Activated T-cell treated with anti-CD3 and anti-CD28 coated beads, Interleukin-2, amount 50 U/mL, for 1 hour (primary cell): ENCODE measurements around the gene CCDC47.

Experiments used
- DNase-seq: peaks from one replicate; pipeline ENCODE4 v3.0.0-alpha.2; 2020

Gene CCDC47

DNA sequence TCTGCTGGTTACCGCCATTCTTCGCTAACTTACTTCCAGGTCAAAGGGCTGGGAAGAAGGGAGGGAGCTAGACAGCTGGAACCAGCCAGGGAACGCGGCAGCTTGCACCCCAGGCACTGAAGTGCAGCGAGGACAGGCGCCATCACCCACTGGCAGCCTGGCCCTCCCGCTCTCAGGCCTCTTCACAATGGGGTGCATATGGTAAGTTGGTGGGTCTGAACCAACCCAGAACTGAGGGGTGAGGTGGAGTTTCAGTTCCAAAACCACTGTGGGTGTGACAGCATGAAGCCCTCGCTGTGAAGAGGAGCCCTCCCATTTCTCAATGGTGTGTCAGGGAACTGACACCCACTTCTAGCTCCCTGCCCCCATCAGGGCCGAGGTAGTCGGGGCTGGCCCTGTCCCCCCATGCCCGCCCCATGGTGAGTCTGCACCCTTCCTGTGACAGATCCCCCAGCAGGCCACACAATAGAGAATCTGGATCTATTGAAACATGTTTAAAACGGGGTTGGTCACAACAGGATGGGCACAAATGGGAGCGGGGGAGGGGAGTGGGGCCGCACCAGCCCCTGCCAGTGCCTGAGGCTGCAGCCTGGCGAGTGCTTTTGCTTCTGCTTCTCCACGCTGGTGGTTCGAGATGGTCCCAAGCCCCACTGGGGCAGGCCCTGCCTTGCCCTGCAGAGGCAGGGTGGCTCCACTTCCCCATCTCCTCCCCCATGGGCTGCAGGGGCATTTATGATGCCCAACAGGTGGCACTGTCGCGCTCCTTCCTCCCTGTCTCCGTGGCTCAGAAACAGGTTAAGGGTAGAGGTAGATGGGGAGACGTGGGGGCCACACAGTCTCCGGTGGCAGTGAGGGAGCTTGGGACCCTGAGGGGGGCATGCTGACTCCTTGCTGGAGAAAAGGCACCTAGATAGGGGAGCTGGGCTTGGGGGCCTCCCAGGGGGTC lies 75.8 kb downstream of the CCDC47 start:
- peak; percentile 86 for DNase-seq

DNA sequence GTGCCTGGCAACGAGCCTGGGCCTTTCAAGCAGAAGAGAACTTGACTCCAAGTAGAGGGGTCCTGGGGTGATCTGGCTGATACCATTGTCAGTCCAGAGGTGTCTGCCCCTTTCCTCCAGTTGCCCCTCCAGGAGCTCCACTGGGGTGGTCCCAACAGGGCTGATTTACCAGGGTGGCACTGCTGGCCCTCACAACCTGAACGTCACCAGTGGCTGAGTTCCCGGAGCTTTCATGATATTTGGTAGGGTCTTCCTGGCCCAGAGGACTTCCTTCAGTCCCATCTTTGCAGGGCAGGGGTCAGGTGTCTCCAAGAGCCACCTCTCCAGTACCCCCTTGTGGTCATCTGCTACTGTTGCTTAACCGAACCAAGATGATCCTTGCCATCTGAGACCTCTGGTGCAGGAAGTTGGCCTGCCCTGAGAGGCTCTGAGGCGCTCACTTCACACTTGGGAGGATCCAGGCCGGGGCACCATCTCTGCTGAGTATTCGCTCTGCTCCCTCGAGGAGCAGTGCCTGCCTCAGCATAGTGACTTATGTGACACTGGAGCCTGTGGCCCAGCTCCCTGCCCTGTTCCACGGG lies 76.9 kb downstream of the CCDC47 start:
- DNase-seq: peak; percentile 60

DNA sequence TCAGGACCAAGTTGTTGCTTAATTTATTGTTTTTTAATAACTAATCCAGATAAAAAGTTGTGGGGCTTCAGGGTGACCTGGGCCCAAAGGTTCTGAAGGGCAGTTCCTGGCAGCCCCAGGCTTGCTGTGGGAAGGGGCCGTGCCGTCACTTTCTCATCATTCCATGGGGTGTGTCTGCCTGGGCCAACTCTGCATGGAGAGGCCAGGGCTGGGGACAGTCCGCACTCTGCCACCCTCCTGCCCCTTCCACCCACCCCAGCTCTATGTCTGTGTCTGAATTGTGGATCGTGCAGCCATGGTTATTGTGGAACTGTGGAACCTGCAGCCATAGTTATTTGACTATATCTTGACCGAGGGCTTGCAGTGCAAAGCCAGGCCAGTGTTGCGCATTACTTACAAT lies 77.5 kb downstream of the CCDC47 start:
- peak; percentile 48 for DNase-seq
